Purkinje cell (primary cell): ENCODE results near the gene PCDHGA4. TPM values are rescaled to one million over a fixed set of nuclear protein-coding genes. Genes with fewer than 3 reads are reported as not detected.

ENCODE experiments used
- polyA plus RNA-seq: library from polyadenylated mRNA; unstranded; fragments of >200 nt; fragmentation: Nextera tagmentation; gene quantifications from 2 replicates; pipeline ENCODE4 v1.2.1, GENCODE V29; 2014

PCDHGA4 gene
- 0.27 TPM in 1 of 2 replicates, not detected in the other for polyA plus RNA-seq

GRCh38 chr5:141354900-141355469, at the start of gene PCDHGA4:
Gene PCDHGA4 (plus strand): TSS chr5:141355021. CDS start chr5:141355108, 87 bp downstream.

GRCh38 chr5:141320225-141321169, 34.3 kb upstream of the PCDHGA4 start, which contains the start of gene TAF7:
Gene TAF7 (minus strand): TSS chr5:141320784. CDS start chr5:141320044, 740 bp downstream.

GRCh38 chr5:141330299-141331080, 24.3 kb upstream of the PCDHGA4 start, which contains the start of gene PCDHGA1:
Gene PCDHGA1 (plus strand): TSS chr5:141330514.

GRCh38 chr5:141338538-141339306, 16.1 kb upstream of the PCDHGA4 start, which contains the start of gene PCDHGA2:
Gene PCDHGA2 (plus strand): TSS chr5:141338760.

GRCh38 chr5:141343242-141343952, 11.4 kb upstream of the PCDHGA4 start, which contains the start of gene PCDHGA3:
Gene PCDHGA3 (plus strand): TSS chr5:141343829. CDS start chr5:141344034, 205 bp downstream.

GRCh38 chr5:141349917-141350619, 4.8 kb upstream of the PCDHGA4 start, which contains the start of gene PCDHGB1:
Gene PCDHGB1 (plus strand): TSS chr5:141350099. CDS start chr5:141350261, 162 bp downstream.

GRCh38 chr5:141359790-141360426, 5.1 kb downstream of the PCDHGA4 start, which contains the start of gene PCDHGB2:
Gene PCDHGB2 (plus strand): TSS chr5:141359994. CDS start chr5:141360136, 142 bp downstream.

GRCh38 chr5:141363952-141364660, 9.3 kb downstream of the PCDHGA4 start, which contains the start of gene PCDHGA5:
Gene PCDHGA5 (plus strand): TSS chr5:141364162. CDS start chr5:141364331, 169 bp downstream.

GRCh38 chr5:141369994-141370848, 15.4 kb downstream of the PCDHGA4 start, which contains the start of gene PCDHGB3:
Gene PCDHGB3 (plus strand): TSS chr5:141370242. CDS start chr5:141370395, 153 bp downstream.

GRCh38 chr5:141373673-141374317, 19.0 kb downstream of the PCDHGA4 start, which contains the start of gene PCDHGA6:
Gene PCDHGA6 (plus strand): TSS chr5:141373891. CDS start chr5:141374084, 193 bp downstream.

GRCh38 chr5:141382469-141383294, 27.9 kb downstream of the PCDHGA4 start, which contains the start of gene PCDHGA7:
Gene PCDHGA7 (plus strand): TSS chr5:141382742. CDS start chr5:141382900, 158 bp downstream.

GRCh38 chr5:141387557-141388311, 32.9 kb downstream of the PCDHGA4 start, which contains the start of gene PCDHGB4:
Gene PCDHGB4 (plus strand): TSS chr5:141387698. CDS start chr5:141387885, 187 bp downstream.

GRCh38 chr5:141392429-141393198, 37.8 kb downstream of the PCDHGA4 start, which contains the start of gene PCDHGA8:
Gene PCDHGA8 (plus strand): TSS chr5:141392633. CDS start chr5:141392814, 181 bp downstream.

